HCT116 (cell line): Measurements from ENCODE around the gene ARHGEF17. TPM values are rescaled to one million over a fixed set of nuclear protein-coding genes. Genes with fewer than 3 reads are reported as not detected.

ENCODE experiments used
- ATAC-seq: fragments of 200-7000 bp; cut with Tn5 transposase; 2 replicates; pipeline ENCODE4 v1.9.1; 2020; ENCODE audit warnings: mild to moderate bottlenecking, moderate library complexity
- BruUV-seq: library from RNA; stranded (reverse); fragments of 400-500 nt; replicated peaks from 2 replicates; lab custom pipeline; 2021; lab: Mats Ljungman, UMichigan
- CTCF ChIA-PET: fragments of 300-600 bp; sonication (Branson Sonifier 250); formaldehyde crosslinking; loops from one replicate; lab custom pipeline; 2021; ENCODE audit warnings: antibody characterized with exemption; lab: Charles Lee
- POLR2A ChIA-PET: fragments of 300-600, 350-600 bp; sonication (Branson Sonifier 250); formaldehyde crosslinking; loops from one replicate; lab custom pipeline; 2021; ENCODE audit warnings: antibody characterized with exemption; lab: Charles Lee
- RAD21 ChIA-PET, 2 experiments: fragments of 300-600 bp; sonication (Branson Sonifier 250); formaldehyde crosslinking; loops; one replicate each; lab custom pipeline; 2023; ENCODE audit warnings: low total read pairs in 2 of 2; ENCODE audit not compliant: uncharacterized antibody in 2 of 2, unreplicated experiment in 2 of 2, low non-redundant PET in 1 of 2; lab: Charles Lee
- DNase-seq: peaks from one replicate; pipeline ENCODE4 v3.0.0-alpha.2; 2010; ENCODE audit warnings: low read depth, low spot score
- H2AFZ ChIP-seq: fragments of 200-600 bp; shearing (Covaris generic), sonication (generic); 2 replicates; pipeline ENCODE4 v1.6.1; 2017; ENCODE audit warnings: low read depth, mixed run types, mixed read lengths, antibody characterized with exemption, low read length; ENCODE audit not compliant: poor library complexity, severe bottlenecking
- H3K27ac ChIP-seq: 2 replicates; pipeline ENCODE4 v1.5.1; 2012; ENCODE audit warnings: low read depth, low read length
- H3K27me3 ChIP-seq: fragments of 200-600 bp; sonication (generic); 2 replicates; pipeline ENCODE4 v1.6.1; 2016; ENCODE audit warnings: mixed run types, low read length, mixed read lengths; ENCODE audit not compliant: insufficient read depth
- H3K36me3 ChIP-seq, 2 experiments: fragments of 200-500 bp in 1 of 2; fragments of 200-600 bp in 1 of 2; sonication (Bioruptor generic) in 1 of 2; sonication (generic) in 1 of 2; 2 replicates each; pipeline versions ENCODE4 v1.5.1 to v1.6.1; 2014 to 2016; ENCODE audit warnings: low read length in 2 of 2, inconsistent platforms in 1 of 2, mixed read lengths in 1 of 2, mixed run types in 1 of 2; ENCODE audit not compliant: insufficient read depth in 2 of 2, control insufficient read depth in 1 of 2
- H3K4me1 ChIP-seq, 2 experiments: fragments of 200-600 bp in 1 of 2; sonication (generic) in 1 of 2; 2 replicates each; pipeline versions ENCODE4 v1.5.1 to v1.6.1; 2012 to 2017; ENCODE audit warnings: low read length in 2 of 2, inconsistent platforms in 1 of 2, mild to moderate bottlenecking in 1 of 2, mixed read lengths in 1 of 2, mixed run types in 1 of 2, moderate library complexity in 1 of 2; ENCODE audit not compliant: insufficient read depth in 2 of 2, control insufficient read depth in 1 of 2
- H3K4me2 ChIP-seq: fragments of 200-600 bp; sonication (generic); 2 replicates; pipeline ENCODE4 v1.6.1; 2017; ENCODE audit warnings: mixed run types, low read length, mixed read lengths
- H3K4me3 ChIP-seq, 2 experiments: fragments of 200-600 bp in 1 of 2; sonication (generic) in 1 of 2; replicated peaks in 1 of 2; 2 replicates each; pipeline ENCODE4 v1.5.1; 2011 to 2016; ENCODE audit warnings: low read length in 2 of 2, control low read depth in 1 of 2, low read depth in 1 of 2, mild to moderate bottlenecking in 1 of 2, mixed read lengths in 1 of 2, mixed run types in 1 of 2
- H3K79me2 ChIP-seq: fragments of 200-600 bp; sonication (generic); 2 replicates; pipeline ENCODE4 v1.6.1; 2017; ENCODE audit warnings: mild to moderate bottlenecking, mixed run types, low read length, moderate library complexity, mixed read lengths; ENCODE audit not compliant: insufficient read depth
- H3K9ac ChIP-seq: fragments of 200-600 bp; sonication (generic); 2 replicates; pipeline ENCODE4 v1.6.1; 2016; ENCODE audit warnings: low read length, mixed read lengths
- H3K9me2 ChIP-seq: fragments of 200-600 bp; sonication (generic), shearing (Covaris generic); 2 replicates; pipeline ENCODE4 v1.6.1; 2017; ENCODE audit warnings: mixed run types, mild to moderate bottlenecking, moderate library complexity; ENCODE audit not compliant: insufficient read depth
- H3K9me3 ChIP-seq, 2 experiments: fragments of 200-500 bp in 1 of 2; fragments of 200-600 bp in 1 of 2; sonication (Bioruptor generic) in 1 of 2; sonication (generic) in 1 of 2; 2 replicates each; pipeline ENCODE4 v1.6.1; 2014 to 2017; ENCODE audit warnings: low read length in 2 of 2, mixed read lengths in 2 of 2, inconsistent platforms in 1 of 2, low read depth in 1 of 2, mild to moderate bottlenecking in 1 of 2, mixed run types in 1 of 2, moderate library complexity in 1 of 2; ENCODE audit not compliant: control insufficient read depth in 1 of 2, insufficient read depth in 1 of 2
- H4K20me1 ChIP-seq: fragments of 200-600 bp; sonication (generic), shearing (Covaris generic); 2 replicates; pipeline ENCODE4 v1.6.1; 2017; ENCODE audit warnings: mixed run types, mild to moderate bottlenecking, moderate library complexity; ENCODE audit not compliant: insufficient read depth
- ELF1 ChIP-seq: IDR thresholded peaks from 2 replicates; pipeline ENCODE4 v1.6.1; 2012; ENCODE audit warnings: low read depth, borderline replicate concordance
- EZH2 ChIP-seq: fragments of 200-600 bp; sonication (generic); IDR thresholded peaks from 2 replicates; pipeline ENCODE4 v1.6.1; 2017; ENCODE audit warnings: antibody characterized with exemption, mixed run types
- EZH2phosphoT487 ChIP-seq: fragments of 200-600 bp; IDR thresholded peaks from 2 replicates; pipeline ENCODE4 v1.6.1; 2018; ENCODE audit warnings: antibody characterized with exemption, borderline replicate concordance
- FOSL1 ChIP-seq: IDR thresholded peaks from 2 replicates; pipeline ENCODE4 v1.6.1; 2012; ENCODE audit warnings: low read depth
- JUND ChIP-seq: IDR thresholded peaks from 2 replicates; pipeline ENCODE4 v1.6.1; 2012
- intact Hi-C: fragments of 100-400 bp; cut with micrococcal nuclease; formaldehyde crosslinking; loops from 2 replicates; pipeline ENCODE4 v1.10.0; 2022
- total RNA-seq: library from RNA; stranded (reverse); gene quantifications from one replicate; pipeline ENCODE4 v1.2.1, GENCODE V29; 2021; ENCODE audit not compliant: unreplicated experiment
- TF ChIP-seq, protein P1 (sequence below), 3 experiments: fragments of 200-600 bp in 1 of 3; sonication (generic) in 1 of 3; IDR thresholded peaks in 2 of 3; conservative IDR thresholded peaks in 1 of 3; 2 replicates each; pipeline ENCODE4 v1.5.1; 2012 to 2017; ENCODE audit warnings: low read depth in 2 of 3, low read length in 2 of 3, antibody characterized with exemption in 1 of 3, borderline replicate concordance in 1 of 3, control low read depth in 1 of 3, mild to moderate bottlenecking in 1 of 3, mixed read lengths in 1 of 3, mixed run types in 1 of 3, moderate library complexity in 1 of 3; ENCODE audit not compliant: insufficient read depth in 1 of 3
- TF ChIP-seq, protein P2 (sequence below): IDR thresholded peaks from 2 replicates; pipeline ENCODE4 v1.6.1; 2011; ENCODE audit warnings: mild to moderate bottlenecking, low read length, moderate library complexity; ENCODE audit not compliant: insufficient replicate concordance; ENCODE audit errors: extremely low read depth

Gene ARHGEF17
- total RNA-seq, 1 experiment from 2014 or later: 18.2 TPM

DNA sequence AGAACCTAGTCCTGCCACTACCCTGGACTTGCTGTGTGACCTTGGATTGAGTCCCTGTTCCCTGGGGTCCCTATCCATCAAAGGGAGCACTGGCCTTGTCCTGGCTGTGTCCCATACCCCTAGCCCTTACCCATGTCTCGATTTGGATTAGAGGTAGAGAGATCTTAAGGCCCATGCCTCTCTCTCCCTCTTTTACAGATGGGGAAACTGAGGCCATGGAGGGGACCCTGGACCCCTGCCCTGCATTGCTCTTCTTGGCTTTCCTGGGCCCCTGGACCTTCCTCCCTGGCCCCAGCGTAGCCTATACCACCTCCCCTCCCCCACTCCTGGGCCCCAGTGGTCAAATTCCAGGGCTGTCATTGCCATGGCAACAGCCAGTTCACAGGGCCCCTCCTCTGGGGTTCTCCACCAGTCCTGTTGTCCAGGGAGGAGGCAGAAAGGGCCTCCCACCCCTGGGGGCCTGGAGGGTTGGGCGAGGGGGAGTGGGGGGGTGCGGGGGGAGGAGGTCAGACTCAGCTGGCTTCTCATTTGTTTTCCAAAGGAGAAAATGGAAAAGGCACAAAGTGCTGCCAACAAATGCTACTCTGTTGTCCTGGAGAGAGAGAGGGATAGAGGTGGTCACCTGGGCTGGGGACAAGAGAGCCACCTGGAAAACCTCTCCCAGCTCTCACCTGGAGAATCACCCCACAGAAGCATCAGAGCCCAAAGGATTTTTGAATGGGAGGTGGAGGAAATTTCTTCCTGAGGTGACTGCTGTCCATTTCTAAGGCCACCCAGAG, 23.3 kb downstream of the ARHGEF17 start:
- H3K9ac ChIP-seq: no peak overlapping the region
- 0 out of 2 replicates have a peak, but pooled peaks cover 6% of the 10 kb centered on the region for H3K79me2 ChIP-seq
- TF ChIP-seq JUND: no peak
- TF ChIP-seq EZH2: no peak
- TF ChIP-seq, all 23 proteins: peak for 0
- Histone ChIP-seq H3K9me2 (no peaks in the 10 kb centered on the region), H3K4me1 (peaks cover 39 to 60% of the 10 kb centered on the region in 2 experiments), H3K4me3 (no peak overlapping the region), H3K27ac (no peak overlapping the region), H3K4me2 (peak overlapping the region; percentile 27), H2AFZ (no peak overlapping the region), H3K36me3 (no peaks in the 10 kb centered on the region), H3K9me3 (no peaks in the 10 kb centered on the region), H3K27me3 (no peaks in the 10 kb centered on the region), H4K20me1 (no peaks in the 10 kb centered on the region)
- BruUV-seq: no TSS peak
- ATAC-seq (no peak), DNase-seq (no peak)
- intact Hi-C loops: no loop called here
- ChIA-PET RAD21 (interaction anchor here in 1 of 2 experiments (1.0 kb wide), 1 partner anchor 24 kb away, joined by 3 read pairs; no protein-coding TSS in a partner anchor), POLR2A (interaction anchor here (1.3 kb wide), 1 partner anchor 22 kb away, joined by 4 read pairs; no protein-coding TSS in a partner anchor), CTCF (interaction anchor here (0.9 to 6.3 kb wide), 9 partner anchors 11 to 62 kb away, joined by 3 to 28 read pairs (median 3); partner anchors contain the start of gene ARHGEF17)

DNA sequence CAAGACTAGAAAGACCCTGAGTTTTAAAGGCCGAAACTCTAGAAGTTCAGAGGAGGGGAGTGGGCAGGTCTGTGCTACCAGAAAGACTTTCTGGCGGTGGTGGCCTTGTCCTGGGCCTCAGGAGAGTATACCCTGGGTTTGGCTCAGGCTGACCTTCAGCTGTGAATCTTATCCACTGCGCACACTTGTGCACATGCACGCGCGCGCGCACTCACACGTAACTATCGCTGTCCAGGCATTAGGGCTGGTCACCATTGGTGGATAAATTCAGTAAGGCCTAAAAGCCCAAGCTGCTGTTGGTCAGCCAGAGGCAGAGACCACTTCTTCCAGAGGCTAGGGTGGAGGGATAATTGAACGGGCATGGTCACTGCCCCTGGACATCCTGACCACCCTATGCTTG, 25.1 kb downstream of the ARHGEF17 start:
- Histone ChIP-seq H4K20me1 (no peaks in the 10 kb centered on the region), H3K9me2 (no peaks in the 10 kb centered on the region), H3K4me2 (no peak overlapping the region), H3K9me3 (no peaks in the 10 kb centered on the region), H3K27me3 (no peaks in the 10 kb centered on the region), H3K36me3 (no peaks in the 10 kb centered on the region), H3K4me3 (no peak overlapping the region), H3K9ac (no peak overlapping the region), H3K4me1 (peaks cover 27 to 44% of the 10 kb centered on the region in 2 experiments), H3K27ac (no peak overlapping the region), H2AFZ (no peak overlapping the region), H3K79me2 (0 out of 2 replicates have a peak, but pooled peaks cover 6% of the 10 kb centered on the region)
- ATAC-seq (no peak), DNase-seq (no peak)
- ChIA-PET CTCF (interaction anchor here (3.6 kb wide), 1 partner anchor 26 kb away, joined by 77 read pairs; the partner anchor contains the start of gene ARHGEF17), POLR2A (interaction anchor here (1.0 kb wide), 1 partner anchor 24 kb away, joined by 3 read pairs; no protein-coding TSS in a partner anchor), RAD21 (interaction anchor here in 1 of 2 experiments (2.8 kb wide), 1 partner anchor 26 kb away, joined by 12 read pairs; no protein-coding TSS in a partner anchor)
- no TSS peak for BruUV-seq
- intact Hi-C loops: no loop called here
- TF ChIP-seq ELF1 (no peak), EZH2phosphoT487 (no peak), FOSL1 (no peak)
- TF ChIP-seq, protein P1, sequence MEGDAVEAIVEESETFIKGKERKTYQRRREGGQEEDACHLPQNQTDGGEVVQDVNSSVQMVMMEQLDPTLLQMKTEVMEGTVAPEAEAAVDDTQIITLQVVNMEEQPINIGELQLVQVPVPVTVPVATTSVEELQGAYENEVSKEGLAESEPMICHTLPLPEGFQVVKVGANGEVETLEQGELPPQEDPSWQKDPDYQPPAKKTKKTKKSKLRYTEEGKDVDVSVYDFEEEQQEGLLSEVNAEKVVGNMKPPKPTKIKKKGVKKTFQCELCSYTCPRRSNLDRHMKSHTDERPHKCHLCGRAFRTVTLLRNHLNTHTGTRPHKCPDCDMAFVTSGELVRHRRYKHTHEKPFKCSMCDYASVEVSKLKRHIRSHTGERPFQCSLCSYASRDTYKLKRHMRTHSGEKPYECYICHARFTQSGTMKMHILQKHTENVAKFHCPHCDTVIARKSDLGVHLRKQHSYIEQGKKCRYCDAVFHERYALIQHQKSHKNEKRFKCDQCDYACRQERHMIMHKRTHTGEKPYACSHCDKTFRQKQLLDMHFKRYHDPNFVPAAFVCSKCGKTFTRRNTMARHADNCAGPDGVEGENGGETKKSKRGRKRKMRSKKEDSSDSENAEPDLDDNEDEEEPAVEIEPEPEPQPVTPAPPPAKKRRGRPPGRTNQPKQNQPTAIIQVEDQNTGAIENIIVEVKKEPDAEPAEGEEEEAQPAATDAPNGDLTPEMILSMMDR (IDR thresholded peaks at IDR 0.05 in 2 of 3, conservative IDR thresholded peaks at IDR 0.05 in 1 of 3; ENCODE audit: borderline replicate concordance in 1 of 3, insufficient read depth in 1 of 3, low read depth in 2 of 3, low read length in 2 of 3): no peak
- TF ChIP-seq, protein P2, sequence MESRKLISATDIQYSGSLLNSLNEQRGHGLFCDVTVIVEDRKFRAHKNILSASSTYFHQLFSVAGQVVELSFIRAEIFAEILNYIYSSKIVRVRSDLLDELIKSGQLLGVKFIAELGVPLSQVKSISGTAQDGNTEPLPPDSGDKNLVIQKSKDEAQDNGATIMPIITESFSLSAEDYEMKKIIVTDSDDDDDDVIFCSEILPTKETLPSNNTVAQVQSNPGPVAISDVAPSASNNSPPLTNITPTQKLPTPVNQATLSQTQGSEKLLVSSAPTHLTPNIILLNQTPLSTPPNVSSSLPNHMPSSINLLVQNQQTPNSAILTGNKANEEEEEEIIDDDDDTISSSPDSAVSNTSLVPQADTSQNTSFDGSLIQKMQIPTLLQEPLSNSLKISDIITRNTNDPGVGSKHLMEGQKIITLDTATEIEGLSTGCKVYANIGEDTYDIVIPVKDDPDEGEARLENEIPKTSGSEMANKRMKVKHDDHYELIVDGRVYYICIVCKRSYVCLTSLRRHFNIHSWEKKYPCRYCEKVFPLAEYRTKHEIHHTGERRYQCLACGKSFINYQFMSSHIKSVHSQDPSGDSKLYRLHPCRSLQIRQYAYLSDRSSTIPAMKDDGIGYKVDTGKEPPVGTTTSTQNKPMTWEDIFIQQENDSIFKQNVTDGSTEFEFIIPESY: no peak
